Measurements from ENCODE around the gene DUSP14. TPM values are rescaled to one million over a fixed set of nuclear protein-coding genes. Genes with fewer than 3 reads are reported as not detected.
"Not testable (repeated sequence)": the region's sequence is repeated elsewhere in the genome, so short reads cannot be mapped to it uniquely, and the experiment has no call there.

DUSP14 gene
- 16.3 TPM for total RNA-seq

- DNase-seq: peak; percentile 94
These were observed at the start of gene DUSP14 for GRCh38 chr17:37489197-37490001. DUSP14 (plus strand) TSS chr17:37489891; CDS start chr17:37512273, 22,382 bp downstream.

GRCh38 chr17:37440424-37440823, 49.3 kb upstream of the DUSP14 start:
- no peak for DNase-seq

- DNase-seq: not testable (repeated sequence)
These were observed 48.2 kb upstream of the DUSP14 start for GRCh38 chr17:37441369-37442014.

- DNase-seq: no peak
These were observed 43.7 kb upstream of the DUSP14 start for GRCh38 chr17:37446027-37446426.

- no peak for DNase-seq
These were observed 42.0 kb upstream of the DUSP14 start for GRCh38 chr17:37447641-37448040.

- peak; percentile 48 for DNase-seq
These were observed 39.6 kb upstream of the DUSP14 start for GRCh38 chr17:37450112-37450511.

GRCh38 chr17:37457801-37458200, 31.9 kb upstream of the DUSP14 start:
- not testable (repeated sequence) for DNase-seq

GRCh38 chr17:37458805-37459204, 30.9 kb upstream of the DUSP14 start:
- DNase-seq: no peak

- DNase-seq: no peak
These were observed 28.0 kb upstream of the DUSP14 start for GRCh38 chr17:37461668-37462067.

GRCh38 chr17:37462492-37462891, 27.2 kb upstream of the DUSP14 start:
- DNase-seq: no peak

GRCh38 chr17:37463039-37463438, 26.7 kb upstream of the DUSP14 start:
- no peak for DNase-seq

- no peak for DNase-seq
These were observed 24.5 kb upstream of the DUSP14 start for GRCh38 chr17:37465069-37465616.

- no peak for DNase-seq
These were observed 23.2 kb upstream of the DUSP14 start for GRCh38 chr17:37466471-37466870.

GRCh38 chr17:37470181-37470580, 19.5 kb upstream of the DUSP14 start:
- no peak for DNase-seq

GRCh38 chr17:37475731-37476420, 13.8 kb upstream of the DUSP14 start:
- no peak for DNase-seq

- peak; percentile 57 for DNase-seq
These were observed 13.1 kb upstream of the DUSP14 start for GRCh38 chr17:37476431-37477120.

- DNase-seq: no peak
These were observed 11.5 kb upstream of the DUSP14 start for GRCh38 chr17:37478187-37478586.

GRCh38 chr17:37479025-37479424, 10.7 kb upstream of the DUSP14 start:
- no peak for DNase-seq

- no peak for DNase-seq
These were observed 9.3 kb upstream of the DUSP14 start for GRCh38 chr17:37480427-37480826.

GRCh38 chr17:37481001-37481665, 8.6 kb upstream of the DUSP14 start:
- no peak for DNase-seq

GRCh38 chr17:37483311-37484039, 6.2 kb upstream of the DUSP14 start:
- DNase-seq: peak; percentile 85

All from tongue (tissue), 2 donors.